ENCODE results near the gene USP36. TPM values are rescaled to one million over a fixed set of nuclear protein-coding genes. Genes with fewer than 3 reads are reported as not detected.

The USP36 gene
- total and polyA plus RNA-seq, 4 donors, result 8.0 to 20.7 (median 10.5) TPM

DNA sequence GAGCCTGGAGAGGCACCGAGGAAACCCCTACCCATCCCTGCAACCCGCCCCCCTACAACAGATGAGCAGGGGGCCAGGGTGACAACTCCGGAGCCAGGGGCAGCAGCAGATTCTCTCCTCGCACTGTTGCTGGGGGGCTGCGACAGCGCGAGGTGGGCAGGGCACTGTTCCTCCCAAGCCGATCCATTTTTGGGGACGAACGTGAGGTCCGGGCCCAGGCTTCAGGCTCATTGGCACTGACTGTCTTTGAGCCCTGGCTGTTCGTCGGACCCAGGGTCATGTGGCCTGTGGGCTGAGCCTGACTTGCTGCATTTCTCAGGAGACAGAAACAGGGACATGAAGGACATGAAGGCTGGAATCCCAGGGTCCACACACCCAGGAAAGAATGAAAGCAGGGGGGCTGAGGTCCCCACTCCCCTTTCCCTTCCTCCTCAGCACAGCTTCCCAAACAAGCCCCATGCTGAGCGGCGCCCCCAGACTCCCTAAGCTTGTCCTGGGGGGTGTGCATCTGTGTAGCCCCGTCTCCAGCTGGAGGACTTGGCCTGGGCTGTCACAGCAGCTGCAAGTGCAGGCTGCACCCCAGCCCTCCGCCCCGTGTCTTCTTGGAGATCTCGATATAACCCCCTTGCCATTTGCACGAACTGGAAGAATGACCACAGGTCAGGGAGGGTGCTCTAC, 43.7 kb upstream of the USP36 start:
- DNase-seq (ENCODE audit: low spot score), result no peak
- H3K4me1 ChIP-seq (ENCODE audit: control insufficient read depth in 4 of 4, insufficient read depth in 4 of 4, low read length in 3 of 4), result peaks cover 0 to 13% (median 8%) of the 10 kb centered on the region in 4 donors
- no peak overlapping the region for H3K4me3 ChIP-seq (ENCODE audit: low read depth in 1 of 3, low read length in 3 of 3)
- no peaks in the 10 kb centered on the region for H3K27me3 ChIP-seq (ENCODE audit: control insufficient read depth in 4 of 4, insufficient read depth in 4 of 4, low read length in 3 of 4)
- no peaks in the 10 kb centered on the region for H3K36me3 ChIP-seq (ENCODE audit: control insufficient read depth in 4 of 4, insufficient read depth in 3 of 4, low read depth in 1 of 4, low read length in 3 of 4)
- TF ChIP-seq, protein P1, sequence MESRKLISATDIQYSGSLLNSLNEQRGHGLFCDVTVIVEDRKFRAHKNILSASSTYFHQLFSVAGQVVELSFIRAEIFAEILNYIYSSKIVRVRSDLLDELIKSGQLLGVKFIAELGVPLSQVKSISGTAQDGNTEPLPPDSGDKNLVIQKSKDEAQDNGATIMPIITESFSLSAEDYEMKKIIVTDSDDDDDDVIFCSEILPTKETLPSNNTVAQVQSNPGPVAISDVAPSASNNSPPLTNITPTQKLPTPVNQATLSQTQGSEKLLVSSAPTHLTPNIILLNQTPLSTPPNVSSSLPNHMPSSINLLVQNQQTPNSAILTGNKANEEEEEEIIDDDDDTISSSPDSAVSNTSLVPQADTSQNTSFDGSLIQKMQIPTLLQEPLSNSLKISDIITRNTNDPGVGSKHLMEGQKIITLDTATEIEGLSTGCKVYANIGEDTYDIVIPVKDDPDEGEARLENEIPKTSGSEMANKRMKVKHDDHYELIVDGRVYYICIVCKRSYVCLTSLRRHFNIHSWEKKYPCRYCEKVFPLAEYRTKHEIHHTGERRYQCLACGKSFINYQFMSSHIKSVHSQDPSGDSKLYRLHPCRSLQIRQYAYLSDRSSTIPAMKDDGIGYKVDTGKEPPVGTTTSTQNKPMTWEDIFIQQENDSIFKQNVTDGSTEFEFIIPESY (IDR thresholded peaks at IDR 0.05), result no peak
- TF ChIP-seq FOXA1 (IDR thresholded peaks at IDR 0.05) (no peak), JUND (IDR thresholded peaks at IDR 0.05) (no peak), TAF1 (conservative IDR thresholded peaks at IDR 0.05) (no peak), GABPA (IDR thresholded peaks at IDR 0.05 in 1 of 2, conservative IDR thresholded peaks at IDR 0.05 in 1 of 2) (no peak), RAD21 (IDR thresholded peaks at IDR 0.05) (no peak)
- TF ChIP-seq, protein P2, sequence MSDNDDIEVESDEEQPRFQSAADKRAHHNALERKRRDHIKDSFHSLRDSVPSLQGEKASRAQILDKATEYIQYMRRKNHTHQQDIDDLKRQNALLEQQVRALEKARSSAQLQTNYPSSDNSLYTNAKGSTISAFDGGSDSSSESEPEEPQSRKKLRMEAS (IDR thresholded peaks at IDR 0.05), result no peak
- no peaks in the 10 kb centered on the region for H3K9me3 ChIP-seq (ENCODE audit: control insufficient read depth in 4 of 4, low read length in 3 of 4)
- peak overlapping the region; percentile 85 to 88 for H3K27ac ChIP-seq (ENCODE audit: low read depth in 1 of 2, low read length in 2 of 2)
- no peak overlapping the region for H3K9ac ChIP-seq (ENCODE audit: low read depth in 1 of 2, low read length in 2 of 2)
- WGBS, result 68% methylated on average over 20 of the region's 20 CpGs

DNA sequence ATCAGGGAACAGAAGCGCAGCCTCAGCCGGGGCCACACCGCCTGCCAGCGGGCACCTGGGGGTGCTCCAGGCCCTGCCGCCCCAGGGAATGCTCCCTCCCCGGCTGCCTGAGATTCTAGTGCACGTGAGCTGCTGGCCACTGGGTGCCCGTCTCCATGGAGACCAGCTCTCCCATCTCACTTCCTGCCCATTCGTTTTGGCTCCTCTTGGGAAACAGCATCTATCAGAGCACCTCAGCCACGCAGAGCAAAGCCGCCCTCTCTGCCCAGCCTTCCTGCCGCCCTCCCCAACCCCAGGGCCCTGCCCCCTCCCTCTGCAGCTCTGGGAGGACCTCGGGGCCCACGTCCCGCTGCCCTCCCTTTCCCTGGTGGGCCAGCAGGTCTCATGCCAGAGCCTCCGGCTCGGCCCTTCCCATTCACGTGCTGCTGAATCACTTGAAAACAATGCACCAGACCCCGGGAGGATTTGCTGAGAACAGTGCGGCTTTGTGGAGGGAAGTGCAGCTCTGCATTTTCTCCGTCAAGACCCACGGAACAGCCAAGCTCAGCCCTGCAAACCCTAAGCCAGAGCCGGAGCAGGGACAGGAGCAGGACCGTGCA, 43.0 kb upstream of the USP36 start:
- peaks cover 0 to 16% (median 8%) of the 10 kb centered on the region in 4 donors for H3K4me1 ChIP-seq (ENCODE audit: control insufficient read depth in 4 of 4, insufficient read depth in 4 of 4, low read length in 3 of 4)
- no peak overlapping the region for H3K4me3 ChIP-seq (ENCODE audit: low read depth in 1 of 3, low read length in 3 of 3)
- no peaks in the 10 kb centered on the region for H3K36me3 ChIP-seq (ENCODE audit: control insufficient read depth in 4 of 4, insufficient read depth in 3 of 4, low read depth in 1 of 4, low read length in 3 of 4)
- H3K9ac ChIP-seq (ENCODE audit: low read depth in 1 of 2, low read length in 2 of 2), result no peak overlapping the region
- H3K27ac ChIP-seq (ENCODE audit: low read depth in 1 of 2, low read length in 2 of 2), result peak overlapping the region; percentile 85 to 88
- DNase-seq (ENCODE audit: low spot score), result no peak
- H3K27me3 ChIP-seq (ENCODE audit: control insufficient read depth in 4 of 4, insufficient read depth in 4 of 4, low read length in 3 of 4), result no peaks in the 10 kb centered on the region
- WGBS, result 51% methylated on average over 24 of the region's 24 CpGs
- H3K9me3 ChIP-seq (ENCODE audit: control insufficient read depth in 4 of 4, low read length in 3 of 4), result no peaks in the 10 kb centered on the region
- no peak for TF ChIP-seq FOXA1 (IDR thresholded peaks at IDR 0.05)

DNA sequence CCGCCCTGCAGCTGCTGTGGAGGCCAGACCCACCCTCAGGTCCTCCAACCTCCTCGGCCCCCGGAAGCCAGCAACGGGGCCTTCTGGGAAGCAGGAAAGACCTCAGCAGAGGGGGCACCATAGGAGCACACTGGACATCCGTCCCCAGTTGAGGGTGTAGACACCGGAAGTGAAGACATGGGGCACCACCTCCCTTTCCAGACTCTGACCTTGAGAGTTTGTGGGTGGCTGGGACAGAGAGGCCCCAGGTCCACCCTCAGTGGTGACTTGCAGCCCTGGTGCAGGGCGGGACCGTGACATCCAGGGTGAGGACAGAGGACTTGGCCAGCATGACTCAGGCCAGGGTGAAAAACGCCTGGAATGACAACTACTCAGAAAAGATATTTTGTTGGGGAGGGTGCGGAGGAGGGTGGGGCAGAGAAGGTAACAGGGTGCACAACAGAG, 42.5 kb upstream of the USP36 start:
- H3K9ac ChIP-seq (ENCODE audit: low read depth in 1 of 2, low read length in 2 of 2), result no peak overlapping the region
- H3K9me3 ChIP-seq (ENCODE audit: control insufficient read depth in 4 of 4, low read length in 3 of 4), result no peaks in the 10 kb centered on the region
- no peaks in the 10 kb centered on the region for H3K27me3 ChIP-seq (ENCODE audit: control insufficient read depth in 4 of 4, insufficient read depth in 4 of 4, low read length in 3 of 4)
- peaks cover 0 to 16% (median 8%) of the 10 kb centered on the region in 4 donors for H3K4me1 ChIP-seq (ENCODE audit: control insufficient read depth in 4 of 4, insufficient read depth in 4 of 4, low read length in 3 of 4)
- peak overlapping the region; percentile 85 to 88 for H3K27ac ChIP-seq (ENCODE audit: low read depth in 1 of 2, low read length in 2 of 2)
- 64% methylated on average over 10 of the region's 10 CpGs for WGBS
- no peaks in the 10 kb centered on the region for H3K36me3 ChIP-seq (ENCODE audit: control insufficient read depth in 4 of 4, insufficient read depth in 3 of 4, low read depth in 1 of 4, low read length in 3 of 4)
- no peak for DNase-seq (ENCODE audit: low spot score)
- no peak overlapping the region for H3K4me3 ChIP-seq (ENCODE audit: low read depth in 1 of 3, low read length in 3 of 3)
- TF ChIP-seq JUND (IDR thresholded peaks at IDR 0.05) (peak in 1 of 2 donors; percentile 41), RAD21 (IDR thresholded peaks at IDR 0.05) (no peak), GABPA (IDR thresholded peaks at IDR 0.05 in 1 of 2, conservative IDR thresholded peaks at IDR 0.05 in 1 of 2) (peak; percentile 78 to 83), NR2F2 (IDR thresholded peaks at IDR 0.05) (peak; percentile 88), YY1 (IDR thresholded peaks at IDR 0.05) (no peak), EGR1 (IDR thresholded peaks at IDR 0.05; ENCODE audit: low read depth in 2 of 2) (no peak), SP1 (IDR thresholded peaks at IDR 0.05) (peak; percentile 45), TAF1 (conservative IDR thresholded peaks at IDR 0.05) (no peak), HNF4A (conservative IDR thresholded peaks at IDR 0.05) (no peak), RXRA (IDR thresholded peaks at IDR 0.05) (peak in 1 of 2 donors; percentile 32), FOXA1 (IDR thresholded peaks at IDR 0.05) (no peak), HNF4G (IDR thresholded peaks at IDR 0.05) (no peak), FOXA2 (IDR thresholded peaks at IDR 0.05) (no peak)
- TF ChIP-seq, protein P2 (IDR thresholded peaks at IDR 0.05), result peak; percentile 3
- TF ChIP-seq, protein P3, sequence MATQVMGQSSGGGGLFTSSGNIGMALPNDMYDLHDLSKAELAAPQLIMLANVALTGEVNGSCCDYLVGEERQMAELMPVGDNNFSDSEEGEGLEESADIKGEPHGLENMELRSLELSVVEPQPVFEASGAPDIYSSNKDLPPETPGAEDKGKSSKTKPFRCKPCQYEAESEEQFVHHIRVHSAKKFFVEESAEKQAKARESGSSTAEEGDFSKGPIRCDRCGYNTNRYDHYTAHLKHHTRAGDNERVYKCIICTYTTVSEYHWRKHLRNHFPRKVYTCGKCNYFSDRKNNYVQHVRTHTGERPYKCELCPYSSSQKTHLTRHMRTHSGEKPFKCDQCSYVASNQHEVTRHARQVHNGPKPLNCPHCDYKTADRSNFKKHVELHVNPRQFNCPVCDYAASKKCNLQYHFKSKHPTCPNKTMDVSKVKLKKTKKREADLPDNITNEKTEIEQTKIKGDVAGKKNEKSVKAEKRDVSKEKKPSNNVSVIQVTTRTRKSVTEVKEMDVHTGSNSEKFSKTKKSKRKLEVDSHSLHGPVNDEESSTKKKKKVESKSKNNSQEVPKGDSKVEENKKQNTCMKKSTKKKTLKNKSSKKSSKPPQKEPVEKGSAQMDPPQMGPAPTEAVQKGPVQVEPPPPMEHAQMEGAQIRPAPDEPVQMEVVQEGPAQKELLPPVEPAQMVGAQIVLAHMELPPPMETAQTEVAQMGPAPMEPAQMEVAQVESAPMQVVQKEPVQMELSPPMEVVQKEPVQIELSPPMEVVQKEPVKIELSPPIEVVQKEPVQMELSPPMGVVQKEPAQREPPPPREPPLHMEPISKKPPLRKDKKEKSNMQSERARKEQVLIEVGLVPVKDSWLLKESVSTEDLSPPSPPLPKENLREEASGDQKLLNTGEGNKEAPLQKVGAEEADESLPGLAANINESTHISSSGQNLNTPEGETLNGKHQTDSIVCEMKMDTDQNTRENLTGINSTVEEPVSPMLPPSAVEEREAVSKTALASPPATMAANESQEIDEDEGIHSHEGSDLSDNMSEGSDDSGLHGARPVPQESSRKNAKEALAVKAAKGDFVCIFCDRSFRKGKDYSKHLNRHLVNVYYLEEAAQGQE (IDR thresholded peaks at IDR 0.05), result no peak
- TF ChIP-seq, protein P4, sequence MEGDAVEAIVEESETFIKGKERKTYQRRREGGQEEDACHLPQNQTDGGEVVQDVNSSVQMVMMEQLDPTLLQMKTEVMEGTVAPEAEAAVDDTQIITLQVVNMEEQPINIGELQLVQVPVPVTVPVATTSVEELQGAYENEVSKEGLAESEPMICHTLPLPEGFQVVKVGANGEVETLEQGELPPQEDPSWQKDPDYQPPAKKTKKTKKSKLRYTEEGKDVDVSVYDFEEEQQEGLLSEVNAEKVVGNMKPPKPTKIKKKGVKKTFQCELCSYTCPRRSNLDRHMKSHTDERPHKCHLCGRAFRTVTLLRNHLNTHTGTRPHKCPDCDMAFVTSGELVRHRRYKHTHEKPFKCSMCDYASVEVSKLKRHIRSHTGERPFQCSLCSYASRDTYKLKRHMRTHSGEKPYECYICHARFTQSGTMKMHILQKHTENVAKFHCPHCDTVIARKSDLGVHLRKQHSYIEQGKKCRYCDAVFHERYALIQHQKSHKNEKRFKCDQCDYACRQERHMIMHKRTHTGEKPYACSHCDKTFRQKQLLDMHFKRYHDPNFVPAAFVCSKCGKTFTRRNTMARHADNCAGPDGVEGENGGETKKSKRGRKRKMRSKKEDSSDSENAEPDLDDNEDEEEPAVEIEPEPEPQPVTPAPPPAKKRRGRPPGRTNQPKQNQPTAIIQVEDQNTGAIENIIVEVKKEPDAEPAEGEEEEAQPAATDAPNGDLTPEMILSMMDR (IDR thresholded peaks at IDR 0.05; ENCODE audit: low read depth, low read length, missing input control), result no peak
